Activated naive CD4-positive, alpha-beta T cell (primary cell): ENCODE measurements around the gene OBP2B.
"Not testable (repeated sequence)": the region's sequence is repeated elsewhere in the genome, so short reads cannot be mapped to it uniquely, and the experiment has no call there.

Experiments
- DNase-seq, 4 experiments: peaks; one replicate each; lab custom pipeline; 2025; lab: John Stamatoyannopoulos, UW

OBP2B gene

DNA sequence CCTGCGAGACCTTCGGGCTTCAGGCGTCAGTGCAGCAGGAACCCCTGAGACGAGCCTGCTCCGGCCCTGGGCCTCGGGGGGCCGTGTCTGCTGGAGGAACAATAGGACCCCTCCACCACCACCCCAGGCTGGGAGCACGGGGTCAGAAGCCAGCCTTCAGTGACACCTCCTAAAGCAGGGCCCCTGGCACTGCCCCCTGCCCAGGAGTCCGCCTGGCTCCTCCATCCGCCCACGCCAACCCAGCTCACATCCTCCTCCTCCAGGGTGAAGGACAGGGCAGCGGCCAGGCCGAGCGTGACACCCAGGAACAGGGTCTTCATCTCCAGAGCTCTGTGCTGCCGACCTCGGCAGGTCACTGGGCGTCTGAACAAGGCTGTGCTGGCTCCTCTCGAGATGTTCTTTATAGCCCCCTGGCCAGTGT lies at the start of gene OBP2B:
Gene OBP2B, minus strand, starts transcription at position 371 of the 421 bp plus-strand sequence. Its CDS starts 51 bp downstream, at position 320.
- not testable (repeated sequence) for DNase-seq

DNA sequence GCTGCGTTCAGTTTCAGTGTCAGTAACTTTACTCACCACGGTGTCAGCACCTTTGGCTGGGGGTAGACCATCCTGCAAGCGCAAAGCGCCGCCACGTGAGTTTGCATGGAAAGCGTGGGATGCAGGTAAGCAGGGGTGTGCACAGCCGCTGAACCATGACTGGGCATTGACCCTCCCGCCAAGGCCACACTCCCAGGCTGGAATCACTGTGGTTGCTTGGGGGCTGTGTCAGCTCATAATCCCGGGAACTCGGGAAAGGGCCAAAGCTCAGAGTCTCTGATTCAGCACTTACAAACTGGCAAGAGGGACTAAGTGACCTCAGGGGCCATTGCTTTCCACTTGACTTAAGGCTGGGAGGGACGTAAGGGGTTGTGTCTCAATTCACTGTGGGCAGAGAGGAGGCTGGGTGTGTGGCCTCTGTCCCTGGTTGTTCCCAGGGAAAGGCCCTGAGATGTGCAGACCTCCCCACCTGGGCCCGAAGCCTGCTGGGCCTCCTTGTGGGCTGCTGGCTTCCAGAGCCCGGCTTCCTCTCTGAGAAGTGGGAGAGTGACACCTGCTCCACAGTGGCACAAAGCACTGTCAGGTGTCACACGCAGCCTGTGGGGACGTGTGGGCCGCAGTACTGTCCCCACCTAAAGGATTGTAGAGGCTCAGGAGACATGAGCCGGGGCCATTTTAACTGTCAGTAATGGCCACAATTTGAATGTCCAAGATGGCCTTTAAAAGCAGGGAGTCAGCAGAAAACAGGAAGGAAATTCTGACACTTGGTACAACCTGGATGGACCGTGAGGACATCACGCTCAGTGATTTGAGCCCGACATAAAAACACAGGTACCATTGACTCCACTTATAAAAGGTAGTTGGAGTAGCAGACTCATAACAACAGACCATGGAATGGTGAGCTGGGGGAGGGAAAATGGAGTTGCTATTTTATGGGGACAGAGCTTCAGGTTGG lies 49.3 kb upstream of the OBP2B start:
- DNase-seq = no peak

DNA sequence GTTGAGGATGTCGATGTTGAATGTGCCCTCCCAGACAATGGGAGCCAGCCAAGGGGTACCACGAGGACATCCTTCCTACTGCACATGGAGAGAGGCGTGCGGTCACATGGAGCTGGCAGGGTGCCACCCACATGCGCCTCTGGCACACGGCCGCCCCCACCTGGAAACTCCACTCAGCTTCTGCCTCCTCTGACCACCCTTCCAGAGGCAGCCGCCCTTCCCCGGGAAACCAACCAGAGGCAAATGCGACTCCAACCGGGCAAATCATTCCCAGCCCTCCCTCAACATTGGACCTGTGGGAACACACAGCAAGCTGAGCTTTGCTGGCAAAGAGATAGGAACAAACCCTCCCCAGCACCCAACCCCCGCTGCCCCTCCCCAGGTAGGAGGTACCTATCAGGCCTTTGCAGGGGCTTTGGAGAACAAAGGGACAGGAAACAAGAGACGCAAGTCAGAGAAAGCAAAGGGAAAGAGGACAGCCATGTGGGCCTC lies 48.5 kb upstream of the OBP2B start:
- DNase-seq = no peak

- DNase-seq = no peak
Observed at GRCh38 chr9:133256686-133257091, 47.6 kb upstream of the OBP2B start.

- DNase-seq = no peak
Observed at GRCh38 chr9:133256136-133256461, 47.0 kb upstream of the OBP2B start.

DNA sequence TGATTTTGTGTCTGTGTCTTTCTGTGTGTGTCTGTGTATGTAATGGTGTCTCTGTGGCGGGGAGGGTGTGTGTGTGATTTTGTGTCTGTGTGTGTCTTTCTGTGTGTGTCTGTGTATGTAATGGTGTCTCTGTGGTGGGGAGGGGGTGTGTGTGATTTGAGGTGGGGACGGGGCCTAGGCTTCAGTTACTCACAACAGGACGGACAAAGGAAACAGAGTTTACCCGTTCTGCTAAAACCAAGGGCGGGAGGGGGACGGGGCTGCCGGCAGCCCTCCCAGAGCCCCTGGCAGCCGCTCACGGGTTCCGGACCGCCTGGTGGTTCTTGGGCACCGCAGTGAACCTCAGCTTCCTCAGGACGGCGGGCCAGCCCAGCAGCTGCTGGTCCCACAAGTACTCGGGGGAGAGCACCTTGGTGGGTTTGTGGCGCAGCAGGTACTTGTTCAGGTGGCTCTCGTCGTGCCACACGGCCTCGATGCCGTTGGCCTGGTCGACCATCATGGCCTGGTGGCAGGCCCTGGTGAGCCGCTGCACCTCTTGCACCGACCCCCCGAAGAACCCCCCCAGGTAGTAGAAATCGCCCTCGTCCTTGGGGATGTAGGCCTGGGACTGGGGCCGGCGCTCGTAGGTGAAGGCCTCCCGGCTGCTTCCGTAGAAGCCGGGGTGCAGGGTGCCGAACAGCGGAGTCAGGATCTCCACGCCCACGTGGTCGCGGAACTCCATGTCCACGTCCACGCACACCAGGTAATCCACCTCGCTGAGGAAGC lies 46.5 kb upstream of the OBP2B start:
- no peak for DNase-seq

GRCh38 chr9:133254471-133254870 lies 45.4 kb upstream of the OBP2B start:
- no peak for DNase-seq

DNA sequence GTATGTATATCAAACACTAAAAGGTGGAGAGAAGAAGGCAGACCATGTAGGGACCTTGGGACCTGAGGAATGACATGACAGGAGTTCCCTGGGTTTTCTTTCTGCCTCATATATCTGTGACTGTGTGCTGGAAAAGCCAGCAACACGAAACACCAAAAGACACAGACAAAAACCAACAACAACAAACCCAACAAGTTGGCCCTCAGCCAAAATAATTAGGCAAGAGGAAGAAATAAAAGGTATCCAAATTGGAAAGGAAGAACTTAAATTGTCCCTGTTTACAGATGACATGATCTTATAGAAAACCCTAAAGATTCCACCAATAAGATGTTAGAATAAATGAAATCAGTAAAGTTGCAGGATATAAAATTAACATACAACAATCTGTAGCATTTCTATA lies 44.2 kb upstream of the OBP2B start:
- no peak for DNase-seq

- no peak for DNase-seq
Observed at GRCh38 chr9:133252301-133253020, 43.4 kb upstream of the OBP2B start.

- DNase-seq = no peak
Observed at GRCh38 chr9:133251773-133252172, 42.7 kb upstream of the OBP2B start.

GRCh38 chr9:133251221-133251620 lies 42.2 kb upstream of the OBP2B start:
- DNase-seq = not testable (repeated sequence)

DNA sequence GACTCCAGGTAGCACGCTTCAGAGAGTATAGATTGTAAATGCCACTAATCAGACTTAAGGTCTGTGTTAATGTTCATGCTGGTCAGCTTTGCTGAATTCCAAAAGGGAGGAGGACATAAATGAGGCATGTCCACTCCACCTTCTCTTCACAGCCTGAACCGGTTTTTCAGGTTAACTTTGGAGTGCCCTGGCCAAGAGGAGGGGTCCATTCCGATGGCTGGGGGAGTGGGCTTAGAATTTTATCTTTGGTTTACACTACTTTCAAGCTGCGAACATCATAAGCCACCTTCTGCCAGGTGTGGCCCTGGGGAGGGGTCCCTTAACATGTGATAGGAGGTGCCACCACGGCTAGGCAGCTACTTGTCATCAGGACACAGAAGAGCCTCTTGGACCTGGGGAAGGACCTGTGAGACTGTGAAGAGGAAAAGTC lies 41.7 kb upstream of the OBP2B start:
- DNase-seq = no peak

GRCh38 chr9:133249337-133249736 lies 40.3 kb upstream of the OBP2B start:
- DNase-seq = no peak

GRCh38 chr9:133248726-133249295 lies 39.8 kb upstream of the OBP2B start:
- DNase-seq = no peak

- DNase-seq = no peak
Observed at GRCh38 chr9:133247632-133248031, 38.6 kb upstream of the OBP2B start.

DNA sequence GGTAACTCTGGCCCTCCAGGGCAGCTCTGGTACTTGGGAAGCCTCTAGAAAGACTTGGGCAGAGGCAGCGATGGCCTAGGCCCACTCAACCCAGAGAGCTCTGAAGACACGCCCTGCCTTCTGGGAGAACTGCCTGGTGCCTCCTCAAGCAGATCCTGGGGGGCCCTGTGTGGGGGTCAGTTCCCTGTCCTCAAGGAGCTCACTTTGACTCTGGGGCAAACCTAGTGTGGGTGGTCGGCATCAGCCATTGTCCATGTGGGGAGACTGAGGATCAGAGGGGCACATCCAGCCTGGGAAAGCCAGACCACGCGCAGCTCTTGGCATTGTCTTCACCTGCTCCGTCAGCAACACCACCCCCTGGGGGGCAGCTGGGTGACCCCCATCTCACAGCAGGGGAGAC lies 37.9 kb upstream of the OBP2B start:
- no peak for DNase-seq

DNA sequence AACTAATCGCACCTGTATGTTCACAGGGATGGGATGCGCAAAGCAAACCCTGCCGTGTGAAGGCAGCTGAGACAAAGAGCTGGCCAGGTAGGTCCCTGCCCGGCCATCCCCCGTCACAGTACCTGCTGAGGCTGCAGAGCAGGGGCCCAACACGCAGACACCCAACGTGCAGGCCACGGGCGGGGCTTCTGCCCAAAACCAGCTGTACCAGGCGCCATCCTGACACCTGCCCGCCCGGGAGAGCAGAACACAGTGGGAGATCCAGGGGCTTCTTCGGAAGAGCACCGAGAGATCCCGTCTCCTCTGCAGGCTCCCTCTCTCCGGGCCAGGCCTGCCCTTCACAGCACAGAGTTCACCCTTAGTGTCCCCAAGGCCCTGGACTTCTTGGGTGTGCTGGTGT lies 37.5 kb upstream of the OBP2B start:
- no peak for DNase-seq

DNA sequence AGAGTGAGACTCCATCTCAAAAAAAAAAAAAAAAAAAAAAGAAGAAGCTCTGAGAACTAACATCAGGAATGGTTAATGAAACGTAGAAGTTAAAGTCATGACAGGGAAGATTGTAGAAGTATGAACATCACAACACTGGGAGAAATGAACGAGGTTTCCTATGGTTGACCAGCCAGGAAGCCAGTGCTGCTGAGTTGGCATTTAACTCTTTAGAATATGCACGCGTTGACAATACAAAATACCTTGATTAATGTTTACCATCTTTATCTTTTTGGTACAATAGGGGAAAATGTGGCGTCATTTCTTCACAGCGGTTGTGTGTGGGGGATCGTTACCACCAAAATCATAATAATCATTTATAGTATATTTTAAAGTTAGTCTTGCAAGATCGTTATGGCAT lies 33.9 kb upstream of the OBP2B start:
- DNase-seq = no peak

- no peak for DNase-seq
Observed at GRCh38 chr9:133242241-133242640, 33.2 kb upstream of the OBP2B start.

DNA sequence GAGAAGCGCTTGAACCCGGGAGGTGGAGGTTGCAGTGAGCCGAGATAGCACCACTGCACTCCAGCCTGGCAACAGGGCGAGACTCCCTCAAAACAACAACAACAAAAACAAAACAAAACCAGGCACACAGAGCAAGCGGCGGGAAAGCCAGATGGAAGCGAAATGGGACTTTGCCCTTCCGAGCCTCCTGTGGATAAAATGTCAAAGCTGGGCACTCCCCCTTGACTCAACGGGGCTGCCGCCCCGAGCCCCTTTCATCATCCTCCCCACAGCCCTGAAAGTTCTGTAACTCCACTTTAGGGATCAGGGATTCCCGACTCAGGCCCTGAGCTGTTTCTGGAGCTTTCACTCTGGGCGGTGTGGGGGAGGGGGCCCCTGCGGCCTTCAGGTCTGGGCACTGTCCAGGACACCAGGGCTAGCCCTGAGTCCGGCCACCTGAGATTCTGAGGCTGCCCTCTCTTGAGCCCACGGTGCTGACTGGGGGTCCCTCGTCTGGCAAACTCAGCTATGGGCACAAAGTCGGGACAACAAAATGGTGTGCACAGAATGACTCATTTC lies 30.6 kb upstream of the OBP2B start:
- DNase-seq = no peak

- DNase-seq = peak; percentile 18 to 49 (median 20)
Observed at GRCh38 chr9:133238851-133239532, 29.9 kb upstream of the OBP2B start.
